Osteocyte (in vitro differentiated cells): ENCODE measurements around the gene CFAP100. TPM values are rescaled to one million over a fixed set of nuclear protein-coding genes. Genes with fewer than 3 reads are reported as not detected.

Source experiments
- DNase-seq: peaks from one replicate; pipeline ENCODE4 v3.0.0; 2021; ENCODE audit warnings: mixed read lengths; ENCODE audit not compliant: unreplicated experiment; ENCODE audit errors: extremely low spot score
- H3K27ac Mint-ChIP-seq: one replicate; pipeline ENCODE4 v1.8.0; 2021; ENCODE audit warnings: mild to moderate bottlenecking, mixed read lengths; ENCODE audit not compliant: unreplicated experiment
- H3K27me3 Mint-ChIP-seq: one replicate; pipeline ENCODE4 v1.8.0; 2021; ENCODE audit warnings: mixed read lengths; ENCODE audit not compliant: unreplicated experiment
- H3K36me3 Mint-ChIP-seq: one replicate; pipeline ENCODE4 v1.8.0; 2021; ENCODE audit warnings: mixed read lengths; ENCODE audit not compliant: unreplicated experiment
- H3K4me1 Mint-ChIP-seq: one replicate; pipeline ENCODE4 v1.8.0; 2021; ENCODE audit warnings: mixed read lengths; ENCODE audit not compliant: unreplicated experiment
- H3K4me3 Mint-ChIP-seq: one replicate; pipeline ENCODE4 v1.8.0; 2021; ENCODE audit warnings: mild to moderate bottlenecking, moderate library complexity, mixed read lengths; ENCODE audit not compliant: unreplicated experiment
- H3K9me3 Mint-ChIP-seq: one replicate; pipeline ENCODE4 v1.8.0; 2021; ENCODE audit warnings: mixed read lengths; ENCODE audit not compliant: unreplicated experiment
- CTCF ChIP-seq: fragments of 200-600 bp; sonication (generic); IDR thresholded peaks from 2 replicates; pipeline ENCODE4 v1.5.0; 2021; ENCODE audit warnings: antibody characterized with exemption, mild to moderate bottlenecking, moderate library complexity
- total RNA-seq: library from RNA; stranded (reverse); gene quantifications from 2 replicates; pipeline ENCODE4 v1.2.1, GENCODE V29; 2021

Gene CFAP100
- total RNA-seq, 1 donor from 2014 or later, result not detected

GRCh38 chr3:126372413-126373145 is 22.1 kb upstream of the CFAP100 start:
- TF ChIP-seq CTCF, result no peak
- no peaks in the 10 kb centered on the region for H3K36me3 Mint-ChIP-seq
- no peak for DNase-seq

GRCh38 chr3:126373146-126373613 is 21.5 kb upstream of the CFAP100 start:
- no peak for DNase-seq
- Mint-ChIP-seq H3K27me3 (peaks cover 4% of the 10 kb centered on the region), H3K27ac (no peak overlapping the region), H3K36me3 (no peaks in the 10 kb centered on the region), H3K9me3 (no peaks in the 10 kb centered on the region), H3K4me3 (no peak overlapping the region), H3K4me1 (peaks cover 7% of the 10 kb centered on the region)
- TF ChIP-seq CTCF, result no peak

More at GRCh38 chr3:126372413-126373145, 22.1 kb upstream of the CFAP100 start:
- Mint-ChIP-seq H3K27me3 (peaks cover 4% of the 10 kb centered on the region), H3K27ac (no peak overlapping the region), H3K4me1 (peaks cover 7% of the 10 kb centered on the region), H3K4me3 (no peak overlapping the region), H3K9me3 (no peaks in the 10 kb centered on the region)

GRCh38 chr3:126373682-126374601 is 20.8 kb upstream of the CFAP100 start:
- H3K36me3 Mint-ChIP-seq, result no peaks in the 10 kb centered on the region
- no peaks in the 10 kb centered on the region for H3K9me3 Mint-ChIP-seq
- H3K27ac Mint-ChIP-seq, result no peak overlapping the region
- no peak overlapping the region for H3K4me3 Mint-ChIP-seq
- no peak for DNase-seq
- H3K27me3 Mint-ChIP-seq, result peaks cover 4% of the 10 kb centered on the region
- H3K4me1 Mint-ChIP-seq, result peaks cover 7% of the 10 kb centered on the region
- TF ChIP-seq CTCF, result no peak

GRCh38 chr3:126375835-126376331 is 18.8 kb upstream of the CFAP100 start:
- H3K27ac Mint-ChIP-seq, result no peak overlapping the region

More at GRCh38 chr3:126375835-126376331, 18.8 kb upstream of the CFAP100 start:
- Mint-ChIP-seq H3K4me3 (no peak overlapping the region), H3K9me3 (no peaks in the 10 kb centered on the region), H3K27me3 (peaks cover 4% of the 10 kb centered on the region), H3K4me1 (peaks cover 7% of the 10 kb centered on the region), H3K36me3 (no peaks in the 10 kb centered on the region)
- TF ChIP-seq CTCF, result no peak
- no peak for DNase-seq
